ENCODE measurements around the gene SLC27A5.
"Not testable (repeated sequence)": the region's sequence is repeated elsewhere in the genome, so short reads cannot be mapped to it uniquely, and the experiment has no call there.

SLC27A5 gene

DNA sequence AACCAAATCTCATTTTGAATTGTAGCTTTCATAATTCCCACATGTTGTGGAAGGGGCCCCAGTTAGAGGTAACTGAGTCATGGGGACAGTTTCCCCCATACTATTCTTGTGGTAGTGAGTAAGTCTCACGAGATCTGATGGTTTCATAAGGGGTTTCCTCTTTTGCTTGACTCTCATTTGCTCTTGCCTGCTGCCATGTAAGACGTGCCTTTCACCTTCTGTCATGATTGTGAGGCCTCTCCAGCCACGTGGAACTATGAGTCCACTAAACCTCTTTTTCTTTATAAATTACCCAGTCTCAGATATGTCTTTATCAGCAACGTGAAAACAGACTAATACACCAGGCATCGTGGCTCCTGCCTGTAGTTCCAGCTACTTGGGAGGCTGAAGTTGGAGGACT lies 61.8 kb downstream of the SLC27A5 start:
- not testable (repeated sequence) for H3K27me3 ChIP-seq (replicated peaks; ENCODE audit: control insufficient read depth, insufficient read depth, low read length); H3K9ac ChIP-seq (ENCODE audit: low read length); H3K4me3 ChIP-seq (ENCODE audit: low read length); H3K4me1 ChIP-seq (ENCODE audit: control insufficient read depth, insufficient read depth, low read length); DNase-seq (ENCODE audit: low read depth); H3K9me3 ChIP-seq (ENCODE audit: control insufficient read depth, low read length)
- peaks cover 14% of the 10 kb centered on the region for H3K36me3 ChIP-seq (ENCODE audit: control insufficient read depth, insufficient read depth, low read length, severe bottlenecking)

DNA sequence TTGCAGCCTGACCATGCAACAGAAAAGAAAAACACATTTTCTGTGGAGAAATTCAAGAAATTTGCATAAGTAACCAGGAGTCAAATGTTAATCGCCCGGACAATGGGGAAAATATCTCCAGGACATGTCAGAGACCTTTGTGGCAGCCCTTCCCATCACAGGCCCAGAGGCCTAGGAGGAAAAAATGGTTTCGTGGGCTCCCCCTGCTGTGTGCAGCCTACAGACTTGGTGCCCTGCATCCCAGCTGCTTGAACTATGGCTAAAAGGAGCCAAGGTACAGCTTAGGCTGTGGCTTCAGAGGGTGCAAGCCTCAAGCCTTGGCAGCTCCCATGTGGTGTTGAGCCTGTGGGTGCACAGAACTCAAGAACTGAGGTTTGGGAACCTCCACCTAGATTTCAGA lies 62.9 kb downstream of the SLC27A5 start:
- DNase-seq (ENCODE audit: low read depth); H3K9ac ChIP-seq (ENCODE audit: low read length); H3K4me1 ChIP-seq (ENCODE audit: control insufficient read depth, insufficient read depth, low read length); H3K27me3 ChIP-seq (replicated peaks; ENCODE audit: control insufficient read depth, insufficient read depth, low read length); H3K36me3 ChIP-seq (ENCODE audit: control insufficient read depth, insufficient read depth, low read length, severe bottlenecking); H3K4me3 ChIP-seq (ENCODE audit: low read length); H3K9me3 ChIP-seq (ENCODE audit: control insufficient read depth, low read length): not testable (repeated sequence)
